Measurements from ENCODE around the gene RPS21. TPM values are rescaled to one million over a fixed set of nuclear protein-coding genes. Genes with fewer than 3 reads are reported as not detected.

Gene RPS21
- polyA plus RNA-seq, 1 donor, result 1,182 TPM

DNA sequence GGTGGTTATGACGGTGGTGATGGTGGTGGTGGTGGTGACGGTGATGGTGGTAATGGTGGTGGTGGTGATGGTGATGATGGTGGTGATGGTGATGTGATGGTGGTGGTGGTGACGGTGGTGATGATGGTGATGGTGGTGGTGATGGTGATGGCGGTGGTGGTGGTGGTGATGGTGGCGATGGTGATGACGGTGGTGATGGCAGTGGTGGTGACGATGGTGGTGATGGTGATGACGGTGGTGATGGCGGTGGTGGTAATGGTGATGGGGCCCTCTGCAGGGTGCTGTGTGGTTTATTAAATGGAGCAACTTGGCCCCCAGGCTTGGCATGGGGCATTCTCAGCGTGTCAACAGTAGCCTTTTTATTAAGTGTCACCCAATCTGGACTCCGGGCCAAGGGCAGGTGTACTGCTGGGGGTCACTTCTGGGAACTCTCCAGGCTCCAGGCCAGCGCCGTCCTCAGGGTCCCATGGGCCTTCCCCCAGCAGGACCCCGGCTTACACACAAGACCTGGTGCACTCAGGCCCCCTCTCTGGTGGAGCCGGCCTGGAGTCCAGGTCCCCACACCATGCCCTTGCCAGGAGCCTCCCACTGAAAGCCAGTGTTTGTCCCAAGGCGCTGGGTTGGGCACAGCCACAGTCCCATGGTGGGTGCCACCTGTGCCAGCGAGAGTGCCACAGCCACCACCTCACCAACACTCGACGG is 11.4 kb downstream of the RPS21 start:
- no peak for DNase-seq

DNA sequence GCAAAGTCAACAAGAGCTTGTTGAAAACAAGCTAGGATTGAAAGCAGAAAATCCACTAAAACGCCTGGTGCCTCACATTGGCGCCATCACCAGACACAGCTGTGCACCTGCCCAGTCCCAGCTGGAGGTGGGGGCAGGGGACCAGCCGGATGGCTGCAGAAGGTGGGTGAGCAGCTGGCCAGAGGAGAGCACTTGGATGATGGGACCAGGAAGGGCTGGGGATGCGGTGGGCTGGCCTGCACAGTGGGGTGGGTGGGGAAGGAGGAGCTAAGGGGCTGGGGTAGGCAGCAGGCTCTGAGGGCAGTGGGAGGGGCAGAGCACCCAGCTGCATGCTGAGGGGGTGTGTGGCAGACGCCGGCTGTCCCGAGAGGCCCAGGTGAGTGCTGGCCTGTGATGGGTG is 13.1 kb downstream of the RPS21 start:
- no peak for DNase-seq

DNA sequence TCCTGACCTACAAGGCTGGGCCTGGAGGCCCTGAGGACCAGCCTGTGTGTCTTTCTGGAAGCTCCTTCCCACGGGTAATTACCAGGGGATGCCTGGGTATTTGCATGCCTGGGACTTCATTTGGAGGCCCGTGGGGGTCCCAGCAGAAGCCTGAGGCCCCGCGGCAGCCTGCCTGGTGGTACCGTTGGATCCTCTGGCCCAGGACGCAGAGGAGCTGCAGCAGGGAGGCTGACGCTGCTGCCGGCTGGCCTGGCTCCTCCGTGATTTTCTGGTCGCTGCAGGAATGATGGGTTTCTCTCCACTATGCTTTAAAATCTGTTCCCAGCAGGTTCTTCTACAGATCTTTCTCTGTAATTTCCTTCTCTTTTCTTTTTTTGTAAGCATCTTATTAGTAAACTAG is 13.6 kb downstream of the RPS21 start:
- DNase-seq, result no peak

DNA sequence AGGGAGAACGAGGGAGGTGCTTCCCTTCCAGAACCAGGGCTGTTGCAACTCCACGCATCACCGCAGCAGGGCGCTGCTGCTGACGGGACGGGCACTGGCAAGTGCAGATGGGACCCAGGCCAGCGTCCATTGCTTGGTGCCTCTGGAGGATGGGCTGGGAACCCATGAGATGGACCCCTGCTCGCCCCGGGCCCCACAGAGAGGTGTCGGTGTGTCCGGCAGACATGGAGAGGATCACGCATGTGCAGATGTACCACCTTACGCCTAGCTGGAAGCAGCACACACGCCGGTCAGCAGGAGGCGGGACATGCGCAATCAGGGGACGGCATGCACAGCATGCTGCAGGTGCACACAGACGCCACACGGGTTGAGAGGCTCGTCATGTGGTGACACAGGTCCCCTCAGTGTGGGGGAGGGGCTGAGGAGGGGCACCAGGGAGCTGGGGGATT is 14.5 kb downstream of the RPS21 start:
- no peak for DNase-seq

DNA sequence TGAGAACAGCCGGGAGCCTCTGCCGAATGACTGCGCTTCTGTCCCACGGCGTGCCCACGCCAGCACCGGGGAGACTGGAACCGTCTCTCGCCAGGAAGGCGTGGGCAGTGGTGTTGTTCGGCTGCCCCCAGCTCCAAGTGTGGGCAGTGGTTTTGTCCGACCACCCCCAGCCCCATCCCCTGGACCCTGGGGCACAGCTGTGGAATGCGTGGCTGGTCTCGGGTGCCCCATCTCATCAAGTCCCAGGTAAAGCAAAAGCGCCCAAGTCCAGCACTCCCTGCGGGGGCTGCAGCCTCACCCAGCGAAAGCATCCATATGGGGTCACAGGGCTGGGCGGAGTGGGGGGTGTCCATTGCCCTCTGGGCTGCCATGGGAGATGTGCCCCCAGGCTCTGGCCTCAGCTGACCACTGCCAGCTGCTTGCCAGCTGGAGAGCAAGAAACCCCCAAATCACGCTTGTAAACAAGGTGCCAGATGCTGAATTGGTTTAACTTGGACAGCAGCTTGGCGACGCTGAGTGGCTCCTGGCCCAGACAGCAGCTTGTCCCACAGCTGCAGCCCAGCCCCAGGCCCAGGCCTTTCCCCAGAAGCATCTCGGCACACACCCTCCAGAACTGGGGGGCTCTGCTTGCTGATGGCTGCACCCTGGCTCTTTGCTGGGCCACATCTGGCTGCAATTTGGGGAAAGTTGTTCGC is 15.7 kb downstream of the RPS21 start:
- DNase-seq, result no peak

DNA sequence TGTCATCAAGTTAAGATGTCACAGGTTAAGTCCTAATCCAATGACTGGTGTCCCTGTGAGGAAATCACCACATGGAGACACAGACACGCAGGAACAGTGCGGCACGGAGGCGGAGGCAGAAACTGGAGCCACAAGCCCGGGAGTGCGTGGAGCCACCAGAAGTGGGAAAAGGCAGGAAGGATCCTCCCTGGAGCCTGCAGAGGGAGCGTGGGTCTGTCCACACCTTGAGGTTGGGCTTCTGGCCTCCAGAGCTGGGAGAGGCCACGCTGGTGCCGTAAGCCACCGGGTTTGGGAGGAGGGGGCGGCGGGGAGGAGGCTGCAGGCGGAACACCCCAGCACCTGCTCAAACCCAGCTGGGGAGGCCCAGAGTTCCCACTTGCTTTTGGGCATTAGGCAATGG is 16.4 kb downstream of the RPS21 start:
- DNase-seq, result no peak

DNA sequence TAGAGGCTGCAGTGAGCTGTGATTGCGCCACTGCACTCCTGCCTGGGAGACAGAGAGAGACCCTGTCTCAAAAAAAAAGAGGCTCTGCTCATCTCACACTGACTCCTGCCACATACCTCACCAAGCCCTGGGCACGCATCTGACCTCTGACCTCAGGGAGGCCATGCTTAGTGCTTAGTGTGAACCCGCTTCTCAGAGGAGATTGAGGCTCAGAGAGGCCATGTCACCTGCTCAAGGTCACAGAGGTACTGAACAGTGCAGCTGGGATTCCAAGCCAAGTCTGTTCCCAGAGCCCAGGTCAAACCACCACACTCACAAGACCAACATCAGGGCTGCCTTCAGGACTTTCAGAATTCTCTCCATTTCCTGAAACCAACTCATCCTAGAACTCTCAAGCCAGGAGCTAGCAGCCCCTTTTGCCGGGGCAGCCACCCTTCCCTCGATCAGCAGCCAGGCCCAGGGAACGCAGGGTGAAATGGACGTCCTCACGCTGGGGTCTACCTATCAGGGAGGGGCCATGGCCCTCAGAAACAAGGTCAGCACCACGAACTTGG is 17.3 kb downstream of the RPS21 start:
- no peak for DNase-seq

DNA sequence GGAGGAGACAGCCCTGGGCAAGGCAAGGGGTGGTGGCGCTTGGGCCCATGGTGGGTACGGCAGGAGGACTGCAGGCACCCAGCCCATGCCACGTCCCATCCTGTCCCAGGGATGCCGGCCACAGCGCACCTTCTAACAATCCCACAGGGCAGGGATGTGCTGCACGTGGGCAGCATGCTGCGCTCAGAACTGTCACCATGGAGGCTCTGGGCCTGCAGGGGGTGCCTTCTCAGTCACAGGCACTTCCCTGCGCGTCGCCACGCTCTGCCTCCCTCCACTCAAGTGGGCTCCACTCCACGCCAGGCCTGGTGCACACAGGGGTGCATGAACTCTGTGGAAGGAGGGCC is 17.8 kb downstream of the RPS21 start:
- no peak for DNase-seq

DNA sequence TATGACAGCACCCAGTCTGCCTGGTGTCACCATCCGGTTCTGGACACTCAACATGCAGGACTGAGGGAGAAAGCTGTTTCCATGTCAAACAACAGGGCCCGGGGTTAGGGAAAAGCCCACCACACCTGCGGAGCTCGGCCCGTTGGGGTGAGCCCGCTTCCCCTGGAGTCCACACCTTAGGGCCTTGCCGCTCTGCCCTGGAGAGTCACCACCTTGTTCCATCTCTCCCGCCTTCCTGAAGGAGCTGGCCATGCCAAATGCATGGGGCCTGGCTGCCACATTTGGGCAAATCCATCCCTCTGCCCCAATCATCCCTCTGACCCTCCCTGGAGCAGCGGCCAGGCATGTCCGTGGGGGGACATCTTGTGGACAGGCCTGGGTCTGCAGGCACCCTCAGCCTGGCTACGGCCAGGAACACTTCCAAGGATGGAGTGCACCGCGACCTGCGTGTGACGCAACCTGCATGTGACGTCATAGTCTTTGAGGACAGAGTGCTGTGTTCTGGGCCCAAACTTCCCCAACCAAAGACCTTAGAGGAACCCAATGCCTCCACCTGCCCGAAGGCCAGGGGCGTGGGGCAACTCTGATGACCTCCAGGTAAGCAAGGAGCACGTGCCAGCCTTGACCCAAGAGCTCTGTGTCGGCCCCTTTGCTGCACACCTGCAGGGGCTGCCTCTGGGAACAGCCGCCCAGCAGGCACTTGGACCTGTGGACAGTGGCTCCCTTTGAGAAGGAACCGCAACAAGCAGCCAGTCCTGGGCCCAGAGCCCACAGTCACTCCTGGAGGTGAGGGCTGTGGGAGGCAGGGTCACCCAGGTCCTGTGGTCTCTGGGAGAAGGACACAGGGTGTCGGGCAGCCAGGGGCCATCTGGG is 18.4 kb downstream of the RPS21 start:
- DNase-seq, result no peak

DNA sequence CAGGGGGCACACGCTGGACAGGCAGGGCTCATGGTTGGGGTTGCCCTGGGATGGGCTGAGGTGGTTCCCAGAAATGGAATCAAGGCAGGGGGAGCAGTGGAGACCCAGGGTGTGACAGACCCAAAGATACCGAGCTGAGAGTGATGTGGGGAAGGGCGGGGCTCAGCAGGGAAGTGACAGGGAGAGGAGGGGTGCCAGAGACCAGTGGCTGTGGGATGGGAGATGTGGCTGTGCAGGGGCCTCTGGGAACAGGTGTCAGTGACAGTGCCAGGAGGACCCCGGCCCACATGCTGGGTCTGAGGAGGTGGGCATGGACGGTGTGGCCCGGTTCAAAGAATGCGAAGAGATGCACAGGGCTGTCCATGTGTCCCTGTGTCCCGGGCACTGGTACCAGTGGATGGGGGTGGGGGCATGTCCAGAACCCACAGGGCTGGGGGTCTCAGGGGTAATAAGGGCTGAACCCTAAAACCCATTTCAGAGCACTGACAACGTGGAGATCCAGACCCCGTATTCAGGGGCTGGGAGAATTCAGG is 19.1 kb downstream of the RPS21 start:
- DNase-seq, result no peak

DNA sequence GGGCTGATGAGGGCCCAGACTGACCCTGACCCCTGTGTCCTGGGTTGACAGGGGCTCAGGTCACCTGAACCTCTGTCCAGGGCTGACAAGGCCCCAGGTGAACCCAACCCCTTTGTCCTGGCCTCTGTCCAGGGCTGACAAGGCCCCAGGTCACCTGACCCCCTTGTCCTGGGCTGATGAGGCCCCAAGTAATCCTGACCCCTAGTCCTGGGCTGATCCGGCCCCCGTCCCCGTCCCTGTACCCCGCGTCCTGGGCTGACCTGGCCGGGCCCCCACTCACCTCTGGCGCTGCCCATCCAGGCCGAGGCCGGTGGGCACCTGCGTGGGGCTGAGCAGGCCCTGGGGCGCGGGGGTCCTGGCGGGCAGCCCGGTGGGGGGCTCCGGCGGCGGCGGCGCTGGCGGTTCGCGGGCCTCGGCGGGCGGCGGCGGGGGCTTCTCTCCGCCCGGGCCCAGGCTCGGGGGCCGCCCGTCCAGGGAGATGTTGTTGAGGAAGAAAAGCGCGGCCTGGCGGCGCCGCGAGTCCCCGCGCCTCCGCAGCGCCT is 19.8 kb downstream of the RPS21 start:
- no peak for DNase-seq

DNA sequence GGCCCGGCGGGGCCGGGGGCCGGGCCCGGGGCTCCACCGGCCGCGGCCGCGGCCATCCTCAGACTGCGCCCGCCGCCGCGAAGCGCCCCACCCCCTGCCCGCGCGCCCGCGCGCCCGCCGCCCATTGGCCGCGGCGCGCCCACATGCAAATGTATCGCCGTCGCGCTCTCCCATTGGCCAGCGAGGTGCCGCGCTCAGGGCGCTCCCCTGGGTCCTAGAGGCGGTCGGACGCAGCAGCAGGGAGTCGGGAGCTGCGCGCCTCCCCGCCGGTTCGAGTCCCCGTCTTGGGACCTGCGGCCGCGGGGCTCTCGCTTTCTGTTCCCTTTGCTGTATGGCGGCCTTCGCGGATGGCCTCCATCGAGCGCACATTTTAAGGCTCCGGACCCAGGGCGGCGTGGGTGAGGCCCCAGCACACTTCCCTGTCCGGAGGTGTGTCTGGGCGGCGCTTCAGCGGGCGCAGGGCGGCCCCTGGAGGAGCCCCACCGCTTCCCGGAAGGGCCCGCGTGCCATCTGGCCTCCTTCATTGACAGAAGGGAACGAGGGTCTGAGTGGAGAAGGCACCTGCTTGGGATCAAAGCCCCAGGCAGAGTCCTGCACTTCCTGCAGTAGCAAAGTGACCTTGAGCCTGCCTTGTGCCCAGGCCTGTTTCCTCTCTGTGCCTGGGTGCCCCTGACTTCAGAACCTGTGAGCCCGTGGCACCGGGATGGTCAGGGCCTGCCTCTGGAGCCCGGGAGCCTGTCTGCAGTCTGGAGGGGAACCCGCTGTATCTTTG is 20.5 kb downstream of the RPS21 start, which contains the start of gene CABLES2:
Gene CABLES2 (minus strand): TSS at position 65 of the 772 bp plus-strand sequence. CDS start 9 bp downstream, at position 56.
- peak; percentile 96 for DNase-seq

DNA sequence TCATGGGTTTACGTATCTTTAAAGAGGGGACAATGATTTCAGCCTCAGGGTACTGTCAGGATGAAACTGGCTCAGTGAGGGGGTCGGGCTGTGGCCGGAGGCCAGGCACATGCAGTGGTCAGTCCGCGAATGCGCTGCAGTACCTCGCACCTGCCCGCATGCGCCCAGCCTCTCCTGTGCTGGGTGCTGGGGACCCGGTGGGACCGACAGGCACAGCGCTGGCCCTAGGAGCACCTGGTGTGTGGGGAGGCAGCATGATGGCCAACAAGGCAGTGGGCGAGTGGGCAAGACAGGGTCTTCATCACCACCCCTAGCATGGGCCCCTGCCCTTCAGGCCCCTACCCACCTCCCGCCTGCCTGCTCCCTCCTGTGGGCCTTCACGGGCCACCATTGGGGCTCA is 21.2 kb downstream of the RPS21 start:
- DNase-seq, result no peak

DNA sequence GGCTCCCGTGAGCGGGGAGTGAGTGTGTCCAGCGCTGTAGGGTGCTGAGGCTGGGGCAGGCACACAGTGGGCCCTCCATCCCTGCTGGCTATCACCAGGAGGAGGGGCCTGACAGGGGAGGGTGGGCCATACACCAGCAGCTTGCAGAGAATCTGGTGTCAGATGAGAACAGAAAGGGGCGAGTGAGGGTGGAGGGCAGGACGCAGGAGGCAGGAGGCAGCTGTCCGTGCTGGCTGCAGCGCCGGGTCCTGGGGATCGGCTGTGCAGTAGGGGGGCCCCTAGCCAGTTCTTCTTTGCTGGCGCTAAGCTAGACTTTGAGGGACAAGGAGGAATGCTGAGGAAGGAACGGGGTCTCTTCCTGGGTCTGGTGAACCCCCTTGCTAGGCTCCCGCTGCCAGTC is 21.7 kb downstream of the RPS21 start:
- no peak for DNase-seq

DNA sequence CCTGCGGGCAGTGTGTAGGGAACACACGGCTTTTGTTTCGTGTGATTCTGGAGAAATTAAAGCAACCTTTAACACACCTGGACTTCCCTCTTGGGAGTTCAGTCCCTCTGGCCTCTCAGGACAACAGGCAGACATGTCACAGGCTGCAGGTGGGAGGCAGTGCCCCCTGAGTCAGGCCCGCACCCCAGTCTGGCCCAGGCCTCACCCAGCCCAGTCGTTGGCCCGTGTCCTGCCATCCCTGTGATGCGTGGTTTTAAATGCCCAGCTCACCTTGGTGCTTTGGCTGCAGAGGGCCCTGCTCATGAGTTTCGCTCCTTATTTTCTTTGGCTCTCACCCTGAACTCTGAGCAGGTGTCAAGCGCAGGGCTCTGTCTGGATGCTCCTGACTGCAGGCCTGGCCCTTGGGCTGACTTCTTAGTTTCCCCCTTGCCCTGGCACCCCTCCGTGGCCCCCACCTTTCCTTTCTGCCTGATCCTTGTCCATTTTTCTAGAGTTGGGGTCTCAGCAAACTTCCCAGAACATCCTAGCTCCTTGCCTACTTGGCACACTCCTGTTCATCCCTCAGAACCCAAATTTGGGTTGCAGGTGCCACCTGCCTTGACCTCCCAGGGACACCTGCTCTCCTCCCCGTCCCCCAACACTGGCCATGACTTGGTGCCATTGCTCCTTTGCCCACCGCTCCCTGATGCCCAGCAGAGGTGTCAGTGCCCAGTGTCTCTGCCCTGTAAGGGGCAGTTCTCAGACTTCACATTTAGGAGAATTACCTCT is 22.4 kb downstream of the RPS21 start:
- DNase-seq, result no peak

DNA sequence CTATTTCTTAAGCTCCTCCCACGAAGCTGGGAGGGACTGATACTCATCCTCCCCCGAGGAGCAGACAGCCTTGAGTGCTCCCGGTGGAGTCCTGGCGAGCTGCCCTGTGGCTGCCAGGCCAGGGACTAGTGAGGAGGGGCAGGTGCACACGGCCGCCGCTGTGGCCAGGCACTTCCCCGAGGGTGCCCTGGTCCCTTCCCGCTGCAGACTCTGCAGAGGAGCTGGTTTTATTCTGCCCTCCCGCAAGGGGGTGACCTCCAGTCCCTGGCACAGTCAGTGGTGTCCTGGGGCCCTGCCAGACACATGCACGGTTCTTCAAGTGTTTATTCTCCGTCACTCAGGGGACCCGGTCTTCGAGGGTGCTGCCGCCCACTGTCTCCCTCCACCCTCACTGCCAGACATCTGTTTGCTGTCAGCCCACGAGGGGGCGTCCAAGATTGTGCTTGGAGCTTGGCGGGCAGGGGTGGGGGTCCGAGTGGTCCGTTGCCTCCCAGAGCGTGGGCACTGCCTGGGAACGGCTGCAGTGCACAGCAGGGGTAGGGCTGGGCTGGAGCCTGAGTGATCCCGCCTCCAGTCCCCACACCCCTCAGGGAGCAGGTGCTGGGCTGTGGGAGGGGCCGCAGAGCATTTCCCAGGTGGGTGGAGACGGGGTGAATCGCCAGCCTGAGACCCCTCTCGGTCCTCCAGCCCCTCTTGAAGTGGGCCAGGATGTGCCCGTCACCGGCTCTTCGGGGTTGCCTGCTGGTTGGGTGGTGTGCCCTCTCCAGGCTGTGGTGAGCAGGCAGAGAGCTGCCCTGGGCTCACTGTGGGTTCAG is 23.2 kb downstream of the RPS21 start:
- no peak for DNase-seq

DNA sequence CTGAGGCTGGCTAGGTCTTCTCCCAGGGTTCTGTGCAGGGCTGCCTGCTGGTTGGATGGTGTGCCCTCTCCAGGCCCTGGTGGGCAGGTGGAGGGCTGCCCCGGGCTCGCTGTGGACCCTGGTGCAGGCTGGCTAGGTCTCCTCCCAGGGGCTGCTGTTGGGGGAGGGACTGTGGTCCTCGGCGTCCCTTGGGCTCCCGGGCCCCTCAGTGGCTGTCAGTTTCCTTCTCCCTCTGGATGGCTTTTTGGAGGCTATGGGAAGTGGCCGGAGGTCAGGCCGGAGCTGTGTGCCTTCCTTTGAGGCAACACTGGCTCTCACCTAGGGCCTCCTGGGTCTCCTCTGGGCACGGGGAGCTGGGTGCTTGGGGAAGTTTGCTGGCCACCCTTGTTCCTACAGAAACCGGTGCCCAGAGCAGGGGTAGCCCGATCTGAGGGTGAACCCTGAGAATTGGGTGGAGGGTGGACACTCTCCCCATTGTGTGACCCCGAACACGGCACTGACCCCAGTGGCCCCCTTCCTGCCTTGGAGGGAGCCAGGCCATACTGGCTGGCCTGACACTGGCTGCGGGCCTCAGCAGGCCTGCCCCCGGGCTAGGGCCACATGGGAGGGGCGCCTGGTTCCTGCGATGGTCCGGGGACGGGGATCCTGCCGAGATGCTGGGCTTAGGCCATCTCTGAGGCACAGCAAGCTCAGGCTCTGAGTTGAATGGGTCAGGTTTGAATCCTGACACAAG is 24.0 kb downstream of the RPS21 start:
- DNase-seq, result no peak

DNA sequence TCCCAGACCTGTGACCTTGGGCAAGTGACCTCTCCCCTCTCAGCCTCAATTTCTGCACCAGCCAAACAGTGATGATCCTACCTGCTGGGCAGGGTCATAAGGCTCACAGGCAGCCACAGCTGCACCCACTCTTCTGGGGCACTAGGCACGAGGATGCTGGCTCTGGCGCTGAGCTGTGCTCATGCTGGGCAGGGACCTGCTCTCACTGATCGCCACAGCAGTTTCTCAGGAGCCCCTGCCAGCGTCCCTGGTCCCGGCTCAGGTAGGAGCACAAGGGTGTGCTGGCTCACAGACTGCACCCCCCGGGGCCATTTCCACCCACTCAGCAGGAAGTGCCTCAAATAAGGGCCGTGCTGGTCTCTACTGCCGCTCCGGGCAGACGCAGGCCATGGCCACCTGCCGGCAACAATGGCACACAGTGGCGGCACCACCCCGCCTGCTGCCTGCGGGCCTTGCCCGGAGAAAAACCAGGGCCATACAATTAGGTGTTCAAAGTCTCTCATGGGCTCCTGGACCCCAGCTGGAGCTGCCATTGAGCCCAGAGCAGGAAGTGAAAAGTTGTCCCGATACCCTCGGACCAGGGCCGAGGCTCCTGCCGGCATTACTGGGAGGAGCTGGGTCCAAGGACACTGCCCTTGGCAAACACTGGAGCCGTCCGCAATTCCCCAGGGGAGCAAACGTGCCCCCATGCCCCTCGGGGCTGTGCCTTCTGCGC is 24.7 kb downstream of the RPS21 start:
- no peak for DNase-seq

Data from hindlimb muscle (tissue), 1 donor.